RWPE2 (cell line): Measurements from ENCODE around the gene HHIPL2.

Experiments
- ATAC-seq: fragments of 200-7000 bp; cut with Tn5 transposase; 3 replicates; pipeline ENCODE4 v1.9.1; 2021; ENCODE audit warnings: low read depth
- DNase-seq: peaks from one replicate; pipeline ENCODE4 v3.0.0-alpha.2; 2020; ENCODE audit warnings: low spot score
- H3K27ac ChIP-seq: fragments of 450-650 bp; 2 replicates; pipeline ENCODE4 v1.5.1; 2017; ENCODE audit warnings: mild to moderate bottlenecking; ENCODE audit not compliant: poor library complexity, severe bottlenecking
- H3K27me3 ChIP-seq: fragments of 250-450 bp; sonication (Bioruptor Pico); 2 replicates; pipeline ENCODE4 v1.5.1; 2021; ENCODE audit warnings: mild to moderate bottlenecking, moderate library complexity; ENCODE audit not compliant: insufficient read depth, poor library complexity, severe bottlenecking
- H3K36me3 ChIP-seq: fragments of 250-450 bp; sonication (Bioruptor Pico); 2 replicates; pipeline ENCODE4 v1.5.1; 2020; ENCODE audit warnings: low read depth, mild to moderate bottlenecking, moderate library complexity
- H3K4me1 ChIP-seq: fragments of 250-450 bp; sonication (Bioruptor Pico); 2 replicates; pipeline ENCODE4 v1.5.1; 2021; ENCODE audit warnings: mild to moderate bottlenecking, moderate library complexity; ENCODE audit not compliant: insufficient read depth, poor library complexity, severe bottlenecking
- H3K4me3 ChIP-seq: fragments of 250-450 bp; sonication (Bioruptor Pico); 2 replicates; pipeline ENCODE4 v1.5.1; 2021; ENCODE audit warnings: mild to moderate bottlenecking, moderate library complexity; ENCODE audit not compliant: severe bottlenecking
- H3K9me3 ChIP-seq: fragments of 250-450 bp; sonication (Bioruptor Pico); 2 replicates; pipeline ENCODE4 v1.5.1; 2021; ENCODE audit warnings: mild to moderate bottlenecking, moderate library complexity; ENCODE audit not compliant: severe bottlenecking
- CTCF ChIP-seq: fragments of 450-650 bp; IDR thresholded peaks from one replicate; pipeline ENCODE4 v1.5.1; 2017; ENCODE audit warnings: mild to moderate bottlenecking, moderate library complexity; ENCODE audit not compliant: poor library complexity, severe bottlenecking

The HHIPL2 gene

GRCh38 chr1:222543817-222544216, 4.1 kb downstream of the HHIPL2 start:
- H3K9me3 ChIP-seq = no peaks in the 10 kb centered on the region
- no peaks in the 10 kb centered on the region for H3K4me1 ChIP-seq
- ATAC-seq (no peak), DNase-seq (no peak)
- no peak overlapping the region for H3K27ac ChIP-seq
- H3K27me3 ChIP-seq = no peaks in the 10 kb centered on the region
- H3K36me3 ChIP-seq = no peaks in the 10 kb centered on the region
- no peak for TF ChIP-seq CTCF
- no peak overlapping the region for H3K4me3 ChIP-seq

- H3K9me3 ChIP-seq = no peaks in the 10 kb centered on the region
- no peak for TF ChIP-seq CTCF
- H3K27me3 ChIP-seq = no peaks in the 10 kb centered on the region
- H3K36me3 ChIP-seq = no peaks in the 10 kb centered on the region
- no peak overlapping the region for H3K27ac ChIP-seq
- no peaks in the 10 kb centered on the region for H3K4me1 ChIP-seq
- H3K4me3 ChIP-seq = no peak overlapping the region
- DNase-seq = no peak
- no peak for ATAC-seq
Observed at GRCh38 chr1:222540598-222540995, 7.3 kb downstream of the HHIPL2 start.

DNA sequence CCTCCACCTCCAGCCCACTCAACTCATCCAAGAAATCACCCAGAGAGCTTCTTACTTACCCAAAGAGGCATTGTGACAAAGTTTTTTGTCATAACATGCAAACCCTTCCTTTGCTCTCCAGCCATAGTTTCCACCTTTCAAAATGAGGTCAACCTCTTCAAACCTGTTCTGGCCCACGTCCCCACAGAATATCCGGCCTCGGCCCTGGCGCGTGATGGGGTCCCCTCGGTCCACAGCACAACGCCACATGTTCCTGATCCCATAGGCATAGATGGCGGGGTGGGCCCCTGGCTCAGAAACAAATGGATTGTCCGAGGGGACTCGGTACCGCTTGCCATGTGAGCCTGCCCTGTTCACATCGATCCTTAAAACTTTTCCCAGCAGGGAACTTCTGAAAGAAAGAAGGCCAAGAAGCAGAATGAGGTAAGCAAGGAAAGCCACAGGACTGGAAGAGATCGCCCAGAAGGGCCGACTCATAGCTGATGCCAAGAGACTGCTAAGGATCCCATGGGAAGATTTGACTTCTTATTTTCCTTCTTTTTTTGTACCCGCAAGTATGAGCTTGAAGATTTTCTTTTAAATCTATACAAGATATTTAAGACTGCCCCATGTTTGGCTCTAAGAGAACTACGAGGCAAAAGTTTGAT, 7.8 kb downstream of the HHIPL2 start:
- ATAC-seq = no peak
- no peak for TF ChIP-seq CTCF
- H3K4me1 ChIP-seq = no peaks in the 10 kb centered on the region

DNA sequence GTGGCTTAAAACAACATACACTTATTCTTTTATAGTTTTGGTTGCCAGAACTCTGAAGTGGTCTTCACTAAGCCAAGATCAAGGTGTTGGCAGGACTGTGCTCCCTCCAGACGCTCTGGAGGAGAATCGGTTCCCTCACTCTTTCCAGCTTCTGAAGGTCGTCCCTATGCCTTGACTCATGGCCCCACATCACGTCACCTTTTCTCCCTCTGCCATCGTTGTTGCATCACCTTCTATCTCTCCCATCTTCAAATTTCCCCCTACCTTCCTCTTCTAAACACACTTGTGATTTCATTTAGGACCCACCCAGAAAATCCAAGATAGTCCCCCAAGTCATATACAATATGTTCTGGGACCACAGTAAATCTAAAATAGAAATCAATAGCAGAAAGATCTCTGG, 12.4 kb downstream of the HHIPL2 start:
- H3K4me3 ChIP-seq = no peak overlapping the region
- no peak overlapping the region for H3K27ac ChIP-seq
- TF ChIP-seq CTCF = no peak
- H3K27me3 ChIP-seq = no peaks in the 10 kb centered on the region
- no peaks in the 10 kb centered on the region for H3K4me1 ChIP-seq
- H3K36me3 ChIP-seq = no peaks in the 10 kb centered on the region
- no peaks in the 10 kb centered on the region for H3K9me3 ChIP-seq
- ATAC-seq (no peak), DNase-seq (no peak)

More for the DNA sequence above, 7.8 kb downstream of the HHIPL2 start:
- Histone ChIP-seq H3K27me3 (no peaks in the 10 kb centered on the region), H3K9me3 (no peaks in the 10 kb centered on the region), H3K4me3 (no peak overlapping the region), H3K36me3 (no peaks in the 10 kb centered on the region), H3K27ac (no peak overlapping the region)
- DNase-seq = no peak

DNA sequence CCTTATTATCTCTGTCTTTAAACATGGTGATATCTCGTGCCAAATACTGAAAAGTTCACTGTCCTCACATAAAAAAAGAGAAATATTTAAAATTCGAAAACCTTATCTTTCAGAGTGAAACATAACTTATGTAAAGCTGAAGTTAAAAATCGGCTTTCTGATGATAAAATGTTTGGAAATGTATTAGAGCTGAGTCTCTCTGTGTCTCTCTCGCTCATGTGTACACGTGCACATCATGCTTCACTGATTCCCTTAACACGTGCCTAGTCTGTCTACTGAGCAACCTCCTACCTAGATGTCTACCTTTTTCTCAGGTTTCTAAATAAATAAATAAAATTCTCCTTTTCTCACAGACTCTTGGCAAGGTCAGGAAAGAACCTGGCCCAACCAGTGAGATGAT, 17.1 kb downstream of the HHIPL2 start:
- no peak overlapping the region for H3K4me3 ChIP-seq
- H3K27ac ChIP-seq = no peak overlapping the region

More for the DNA sequence above, 17.1 kb downstream of the HHIPL2 start:
- no peak for TF ChIP-seq CTCF
- no peak for DNase-seq
- Histone ChIP-seq H3K36me3 (no peaks in the 10 kb centered on the region), H3K4me1 (no peaks in the 10 kb centered on the region), H3K9me3 (no peaks in the 10 kb centered on the region), H3K27me3 (no peaks in the 10 kb centered on the region)
- ATAC-seq = no peak
